GM10266 (cell line): ENCODE data around the gene ITIH6.
"Not testable (repeated sequence)": the region's sequence is repeated elsewhere in the genome, so short reads cannot be mapped to it uniquely, and the experiment has no call there.

Experiments
- DNase-seq: peaks from one replicate; pipeline ENCODE4 v3.0.0; 2012; ENCODE audit errors: extremely low spot score
- TF ChIP-seq, protein P1 (sequence below): IDR thresholded peaks from 2 replicates; pipeline ENCODE4 v1.5.1; 2012; ENCODE audit warnings: mild to moderate bottlenecking, low read depth; ENCODE audit not compliant: control insufficient read depth, insufficient read depth; ENCODE audit errors: missing control alignments

Gene ITIH6

DNA sequence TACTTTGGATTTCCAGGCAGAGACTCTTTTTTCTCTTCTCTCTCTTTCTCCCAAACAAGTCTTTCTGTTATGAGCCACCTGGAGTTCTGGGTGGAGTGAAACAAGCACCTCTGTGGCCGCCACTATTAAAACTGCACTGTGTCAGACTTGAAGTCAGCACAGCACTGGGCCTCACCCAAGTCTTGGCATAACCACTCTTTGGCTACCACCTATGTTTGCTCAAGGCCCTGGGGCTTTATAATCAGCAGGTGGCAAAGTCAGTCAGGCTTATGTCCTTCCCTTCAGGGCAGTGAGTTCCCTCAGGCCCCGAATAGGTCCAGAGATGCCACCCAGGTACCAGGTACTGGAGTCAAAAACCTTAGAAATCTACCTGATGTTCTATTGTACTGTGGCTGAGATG, 52.4 kb downstream of the ITIH6 start:
- TF ChIP-seq, protein P1, sequence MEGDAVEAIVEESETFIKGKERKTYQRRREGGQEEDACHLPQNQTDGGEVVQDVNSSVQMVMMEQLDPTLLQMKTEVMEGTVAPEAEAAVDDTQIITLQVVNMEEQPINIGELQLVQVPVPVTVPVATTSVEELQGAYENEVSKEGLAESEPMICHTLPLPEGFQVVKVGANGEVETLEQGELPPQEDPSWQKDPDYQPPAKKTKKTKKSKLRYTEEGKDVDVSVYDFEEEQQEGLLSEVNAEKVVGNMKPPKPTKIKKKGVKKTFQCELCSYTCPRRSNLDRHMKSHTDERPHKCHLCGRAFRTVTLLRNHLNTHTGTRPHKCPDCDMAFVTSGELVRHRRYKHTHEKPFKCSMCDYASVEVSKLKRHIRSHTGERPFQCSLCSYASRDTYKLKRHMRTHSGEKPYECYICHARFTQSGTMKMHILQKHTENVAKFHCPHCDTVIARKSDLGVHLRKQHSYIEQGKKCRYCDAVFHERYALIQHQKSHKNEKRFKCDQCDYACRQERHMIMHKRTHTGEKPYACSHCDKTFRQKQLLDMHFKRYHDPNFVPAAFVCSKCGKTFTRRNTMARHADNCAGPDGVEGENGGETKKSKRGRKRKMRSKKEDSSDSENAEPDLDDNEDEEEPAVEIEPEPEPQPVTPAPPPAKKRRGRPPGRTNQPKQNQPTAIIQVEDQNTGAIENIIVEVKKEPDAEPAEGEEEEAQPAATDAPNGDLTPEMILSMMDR, result no peak
- DNase-seq, result no peak

DNA sequence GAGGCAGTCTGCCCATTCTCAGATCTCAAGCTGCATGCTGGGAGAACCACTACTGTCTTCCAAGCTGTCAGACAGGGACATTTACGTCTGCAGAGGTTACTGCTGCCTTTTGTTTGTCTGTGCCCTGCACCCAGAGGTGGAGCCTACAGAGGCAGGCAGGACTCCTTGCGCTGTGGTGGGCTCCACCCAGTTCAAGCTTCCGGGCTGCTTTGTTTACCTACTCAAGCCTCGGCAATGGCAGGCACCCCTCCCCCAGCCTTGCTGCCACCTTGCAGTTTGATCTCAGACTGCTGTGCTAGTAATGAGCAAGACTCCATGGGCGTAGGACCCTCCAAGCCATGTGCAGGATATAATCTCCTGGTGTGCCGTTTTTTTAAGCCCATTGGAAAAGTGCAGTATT, 59.5 kb downstream of the ITIH6 start:
- DNase-seq, result not testable (repeated sequence)

DNA sequence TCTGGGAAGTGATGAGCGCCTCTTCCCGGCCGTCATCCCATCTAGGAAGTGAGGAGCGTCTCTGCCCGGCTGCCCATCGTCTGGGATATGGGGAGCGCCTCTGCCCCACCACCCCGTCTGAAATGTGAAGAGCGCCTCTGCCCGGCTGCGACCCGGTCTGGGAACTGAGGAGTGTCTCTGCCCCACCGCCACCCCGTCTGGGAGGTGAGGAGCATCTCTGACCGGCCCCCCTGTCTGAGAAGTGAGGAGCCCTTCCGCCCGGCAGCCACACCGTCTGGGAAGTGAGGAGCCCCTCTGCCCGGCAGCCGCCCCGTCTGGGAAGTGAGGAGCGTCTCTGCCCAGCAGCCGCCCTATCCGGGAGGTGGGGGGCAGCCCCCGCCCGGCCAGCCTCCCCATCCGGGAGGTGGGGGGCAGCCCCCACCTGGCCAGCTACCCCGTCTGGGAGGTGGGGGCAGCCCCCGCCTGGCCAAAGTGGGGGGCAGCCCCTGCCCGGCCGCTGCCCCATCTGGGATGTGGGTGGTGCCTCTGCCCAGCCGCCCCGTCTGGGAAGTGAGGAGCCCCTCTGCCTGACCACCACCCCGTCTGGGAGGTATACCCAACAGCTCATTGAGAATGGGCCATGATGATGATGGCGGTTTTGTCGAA, 61.6 kb downstream of the ITIH6 start:
- not testable (repeated sequence) for DNase-seq

DNA sequence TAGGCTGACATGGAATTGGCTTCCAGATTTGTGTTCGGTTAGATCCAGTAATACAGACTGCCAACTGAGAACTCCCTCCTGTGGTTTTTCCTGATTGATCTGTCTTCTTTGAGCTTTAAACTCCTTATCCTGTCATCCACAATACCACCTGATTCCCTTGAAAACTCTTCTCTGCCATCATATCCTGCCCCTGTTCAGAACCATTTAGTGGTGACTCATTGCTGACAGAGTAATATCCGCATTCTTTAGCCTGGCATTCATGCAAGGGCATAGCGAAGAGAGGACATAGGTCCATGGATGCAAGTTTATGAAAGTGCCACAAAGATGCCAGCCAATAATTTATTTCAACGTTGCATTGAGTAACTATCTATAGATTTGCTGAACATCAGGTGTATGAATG, 76.6 kb downstream of the ITIH6 start:
- no peak for DNase-seq
- TF ChIP-seq, protein P1, result no peak

DNA sequence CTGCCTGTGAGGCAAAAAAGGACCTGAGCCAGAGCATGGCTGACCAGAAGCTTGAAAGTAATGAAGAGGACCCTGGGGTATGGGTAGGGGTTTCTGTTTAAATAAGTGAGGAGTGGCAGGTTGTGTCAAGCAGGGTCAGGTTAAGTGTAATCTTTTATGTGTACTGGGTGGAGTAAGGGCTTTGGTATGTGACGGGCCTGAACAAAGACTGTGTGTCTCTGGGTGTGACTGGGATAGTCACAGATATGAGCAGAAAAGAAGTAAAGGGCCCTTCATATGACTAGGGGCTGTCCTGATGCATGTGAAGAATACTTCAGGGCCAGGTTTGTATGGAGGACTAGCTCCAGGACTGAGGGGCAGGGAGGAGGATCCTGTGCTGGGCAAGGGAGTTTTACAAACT, 82.4 kb downstream of the ITIH6 start:
- DNase-seq, result no peak
- TF ChIP-seq, protein P1, result no peak

DNA sequence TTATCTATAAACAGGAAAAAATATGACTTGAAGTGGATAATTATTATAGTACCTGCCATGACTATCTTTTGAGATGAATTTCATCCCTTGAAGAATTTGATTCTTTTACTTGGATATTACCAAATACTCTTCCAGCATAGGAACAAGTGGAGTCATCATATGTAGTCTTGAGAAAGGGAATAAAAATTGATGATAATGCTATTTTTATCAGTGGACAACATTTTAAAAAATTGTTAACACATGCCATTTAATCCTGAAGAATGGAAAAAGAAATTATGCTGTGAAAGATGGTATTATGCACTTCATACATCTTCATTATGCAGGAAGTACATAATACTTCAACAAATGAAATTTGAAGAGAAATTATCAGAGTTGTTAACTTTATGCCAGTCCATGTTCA, 83.6 kb downstream of the ITIH6 start:
- DNase-seq, result no peak
- TF ChIP-seq, protein P1, result no peak

DNA sequence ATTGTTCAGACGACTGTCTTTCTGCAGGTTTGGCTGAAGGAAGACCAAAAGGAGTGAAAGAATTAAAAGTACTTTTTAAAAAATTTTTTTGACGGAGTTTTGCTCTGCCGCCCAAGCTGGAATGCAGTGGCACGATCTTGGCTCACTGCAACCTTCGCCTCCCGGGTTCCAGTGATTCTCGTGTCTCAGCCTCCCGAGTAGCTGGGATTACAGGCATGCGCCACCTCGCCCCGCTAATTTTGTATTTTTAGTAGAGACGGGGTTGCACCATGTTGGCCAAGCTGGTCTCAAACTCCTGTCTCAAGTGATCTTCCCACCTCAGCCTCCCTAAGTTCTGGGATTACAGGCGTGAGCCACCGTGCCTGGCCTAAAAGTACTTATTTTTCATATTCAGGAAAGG, 86.3 kb downstream of the ITIH6 start:
- DNase-seq, result no peak
- TF ChIP-seq, protein P1, result no peak

DNA sequence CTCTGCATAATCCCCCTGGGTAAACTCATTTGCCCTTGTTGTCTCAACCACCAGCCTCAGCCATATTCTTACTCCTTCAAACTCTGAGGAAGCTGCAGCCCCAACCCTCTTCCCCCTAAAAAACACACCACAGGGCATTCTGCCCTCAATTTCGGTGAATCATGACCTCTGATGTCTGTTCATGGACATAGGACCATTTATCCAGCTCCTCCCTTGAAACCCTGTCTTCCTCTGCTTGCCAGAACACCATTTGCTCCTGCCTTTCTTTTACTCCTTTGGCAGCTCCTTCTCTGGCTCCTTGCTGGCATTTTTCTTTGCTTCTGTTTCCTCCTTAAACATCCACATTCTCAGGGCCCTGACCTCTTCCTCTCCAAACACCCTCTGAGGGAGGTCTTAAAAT, 87.1 kb downstream of the ITIH6 start:
- TF ChIP-seq, protein P1, result no peak
- DNase-seq, result no peak
